HEK293 (cell line): ENCODE data around the gene STK24.

ENCODE experiments used
- CTCF ChIP-seq: fragments of 450-650 bp; formaldehyde crosslinking; IDR thresholded peaks from 2 replicates; pipeline ENCODE4 v1.5.1; 2016; ENCODE audit warnings: missing biosample characterization, missing genetic modification characterization
- GFI1B ChIP-seq: fragments of 450-650 bp; formaldehyde crosslinking; IDR thresholded peaks from 2 replicates; pipeline ENCODE4 v1.5.1; 2016; ENCODE audit warnings: missing biosample characterization, missing genetic modification characterization
- GLIS1 ChIP-seq: fragments of 450-650 bp; formaldehyde crosslinking; IDR thresholded peaks from 2 replicates; pipeline ENCODE4 v1.5.1; 2016; ENCODE audit warnings: missing biosample characterization, missing genetic modification characterization
- HOXC10 ChIP-seq: sonication (generic); formaldehyde crosslinking; IDR thresholded peaks from 2 replicates; pipeline ENCODE4 v1.8.1; 2023; ENCODE audit warnings: mild to moderate bottlenecking, missing genetic modification reagents
- KLF9 ChIP-seq: fragments of 450-650 bp; formaldehyde crosslinking; IDR thresholded peaks from 2 replicates; pipeline ENCODE4 v1.5.1; 2016; ENCODE audit warnings: missing biosample characterization, missing genetic modification characterization, low read depth
- MEIS1 ChIP-seq: sonication (generic); formaldehyde crosslinking; IDR thresholded peaks from 2 replicates; pipeline ENCODE4 v1.8.1; 2022; ENCODE audit warnings: missing genetic modification reagents, mild to moderate bottlenecking, borderline replicate concordance
- PRDM2 ChIP-seq: fragments of 450-650 bp; formaldehyde crosslinking; IDR thresholded peaks from 2 replicates; pipeline ENCODE4 v1.5.1; 2016; ENCODE audit warnings: missing biosample characterization, missing genetic modification characterization, borderline replicate concordance
- ZBTB1 ChIP-seq: fragments of 450-650 bp; formaldehyde crosslinking; IDR thresholded peaks from 2 replicates; pipeline ENCODE4 v1.5.1; 2016; ENCODE audit warnings: missing biosample characterization, missing genetic modification characterization
- ZBTB26 ChIP-seq: fragments of 450-650 bp; formaldehyde crosslinking; optimal IDR thresholded peaks from 2 replicates; pipeline ENCODE3; 2016; ENCODE audit warnings: missing biosample characterization, mild to moderate bottlenecking, missing genetic modification characterization
- ZBTB48 ChIP-seq: fragments of 450-650 bp; formaldehyde crosslinking; IDR thresholded peaks from 2 replicates; pipeline ENCODE4 v1.5.1; 2016; ENCODE audit warnings: missing biosample characterization, missing genetic modification characterization
- ZBTB7A ChIP-seq: fragments of 450-650 bp; formaldehyde crosslinking; IDR thresholded peaks from 2 replicates; pipeline ENCODE4 v1.5.1; 2016; ENCODE audit warnings: low read depth, missing biosample characterization, missing genetic modification characterization
- ZFP37 ChIP-seq: fragments of 450-650 bp; formaldehyde crosslinking; IDR thresholded peaks from 2 replicates; pipeline ENCODE4 v1.5.1; 2016; ENCODE audit warnings: missing biosample characterization, missing genetic modification characterization
- ZNF2 ChIP-seq: fragments of 450-650 bp; formaldehyde crosslinking; IDR thresholded peaks from 2 replicates; pipeline ENCODE4 v1.5.1; 2016; ENCODE audit warnings: missing biosample characterization, missing genetic modification characterization
- ZNF202 ChIP-seq: fragments of 450-650 bp; formaldehyde crosslinking; IDR thresholded peaks from 2 replicates; pipeline ENCODE4 v1.5.1; 2016; ENCODE audit warnings: missing biosample characterization, missing genetic modification characterization, borderline replicate concordance
- ZNF221 ChIP-seq: fragments of 450-650 bp; formaldehyde crosslinking; IDR thresholded peaks from 2 replicates; pipeline ENCODE4 v1.5.1; 2017; ENCODE audit warnings: missing biosample characterization, missing genetic modification characterization, borderline replicate concordance
- ZNF266 ChIP-seq: fragments of 450-650 bp; formaldehyde crosslinking; IDR thresholded peaks from 2 replicates; pipeline ENCODE4 v1.5.1; 2016; ENCODE audit warnings: missing biosample characterization, missing genetic modification characterization, low read depth
- ZNF311 ChIP-seq: fragments of 450-650 bp; formaldehyde crosslinking; IDR thresholded peaks from 2 replicates; pipeline ENCODE4 v1.5.1; 2017; ENCODE audit warnings: missing biosample characterization, missing genetic modification characterization, borderline replicate concordance
- ZNF366 ChIP-seq: fragments of 450-650 bp; formaldehyde crosslinking; conservative IDR thresholded peaks from 2 replicates; pipeline ENCODE4 v1.5.1; 2016; ENCODE audit warnings: missing biosample characterization, missing genetic modification characterization
- ZNF426 ChIP-seq: fragments of 450-650 bp; formaldehyde crosslinking; IDR thresholded peaks from 2 replicates; pipeline ENCODE4 v1.5.1; 2017; ENCODE audit warnings: missing biosample characterization, missing genetic modification characterization, mild to moderate bottlenecking, inconsistent platforms, moderate library complexity
- ZNF473 ChIP-seq: fragments of 450-650 bp; formaldehyde crosslinking; IDR thresholded peaks from 2 replicates; pipeline ENCODE4 v1.5.1; 2017; ENCODE audit warnings: missing biosample characterization, missing genetic modification characterization
- ZNF529 ChIP-seq: fragments of 450-650 bp; formaldehyde crosslinking; IDR thresholded peaks from 2 replicates; pipeline ENCODE4 v1.5.1; 2017; ENCODE audit warnings: missing genetic modification characterization, missing biosample characterization; ENCODE audit not compliant: insufficient replicate concordance
- ZNF555 ChIP-seq: fragments of 450-650 bp; formaldehyde crosslinking; conservative IDR thresholded peaks from 2 replicates; pipeline ENCODE4 v1.5.1; 2017; ENCODE audit warnings: missing biosample characterization, mild to moderate bottlenecking, missing genetic modification characterization, inconsistent platforms
- ZNF580 ChIP-seq: fragments of 450-650 bp; formaldehyde crosslinking; IDR thresholded peaks from 2 replicates; pipeline ENCODE4 v1.5.1; 2016; ENCODE audit warnings: missing biosample characterization, missing genetic modification characterization
- ZNF768 ChIP-seq: fragments of 450-650 bp; formaldehyde crosslinking; IDR thresholded peaks from 2 replicates; pipeline ENCODE4 v1.5.1; 2018; ENCODE audit warnings: missing biosample characterization, mild to moderate bottlenecking, missing genetic modification characterization
- ZSCAN23 ChIP-seq: fragments of 450-650 bp; formaldehyde crosslinking; IDR thresholded peaks from 2 replicates; pipeline ENCODE4 v1.5.1; 2016; ENCODE audit warnings: missing biosample characterization, missing genetic modification characterization
- ZSCAN30 ChIP-seq: fragments of 450-650 bp; IDR thresholded peaks from 2 replicates; pipeline ENCODE4 v1.5.1; 2018; ENCODE audit warnings: missing biosample characterization, mild to moderate bottlenecking, missing genetic modification characterization, moderate library complexity
- TF ChIP-seq, protein P1 (sequence below): fragments of 450-650 bp; formaldehyde crosslinking; IDR thresholded peaks from 2 replicates; pipeline ENCODE4 v1.5.1; 2016; ENCODE audit warnings: missing biosample characterization, missing genetic modification characterization
- TF ChIP-seq, protein P2 (sequence below): fragments of 450-650 bp; formaldehyde crosslinking; IDR thresholded peaks from 2 replicates; pipeline ENCODE4 v1.5.1; 2016; ENCODE audit warnings: missing biosample characterization, missing genetic modification characterization

Gene STK24

DNA sequence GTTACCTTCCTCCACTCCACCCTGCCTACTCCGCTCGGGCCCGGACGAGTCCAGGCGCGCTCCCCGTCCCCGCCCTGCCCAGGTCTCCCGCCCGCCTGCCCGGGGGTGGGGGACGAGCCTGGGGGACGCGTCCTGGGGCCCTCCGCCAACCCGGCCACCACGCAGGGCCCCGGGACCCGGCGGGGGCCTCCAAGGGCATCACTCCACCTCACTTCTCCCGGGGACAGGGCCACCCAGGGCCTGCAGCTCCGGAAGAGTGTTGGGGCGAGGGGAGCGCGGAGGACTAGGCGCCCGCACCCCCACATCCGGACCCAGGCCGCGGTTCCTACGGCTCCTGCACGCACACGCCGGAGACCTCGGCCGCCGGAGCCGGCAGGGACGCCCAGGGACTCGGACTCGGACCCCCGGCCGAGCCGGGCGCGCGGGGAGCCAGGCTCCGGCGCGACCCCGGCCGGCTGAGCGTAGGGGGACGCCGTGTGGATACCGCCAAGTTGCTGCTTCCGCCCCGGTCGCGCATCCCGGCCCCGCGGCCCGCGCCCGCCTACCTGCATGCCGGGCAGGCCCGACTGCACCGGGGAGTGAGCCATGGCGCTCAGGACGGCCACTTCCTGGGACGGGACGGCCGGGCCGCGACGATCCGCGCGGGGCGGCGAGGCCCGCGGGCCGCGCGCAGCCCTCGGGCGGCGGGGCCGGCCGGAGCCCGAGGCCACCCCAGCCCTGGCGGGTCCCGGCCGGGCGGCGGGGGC lies 534 bp downstream of the STK24 start (continued):
- TF ChIP-seq ZNF529 (tag by site-specific recombination) (no peak), ZBTB26 (tag by site-specific recombination) (peak; percentile 96), ZNF580 (tag by site-specific recombination) (no peak), ZFP37 (tag by site-specific recombination) (no peak), ZBTB1 (tag by site-specific recombination) (no peak), ZSCAN23 (tag by site-specific recombination) (no peak), PRDM2 (tag by site-specific recombination) (no peak), HOXC10 (CRISPR knock-in tag) (no peak), ZBTB7A (tag by site-specific recombination) (peak; percentile 20; the same call in 1 of the 2 replicates), ZNF426 (no peak), ZBTB48 (tag by site-specific recombination) (no peak), ZNF221 (tag by site-specific recombination) (no peak), ZNF266 (tag by site-specific recombination) (no peak), KLF9 (tag by site-specific recombination) (peak; percentile 32), ZSCAN30 (tag by site-specific recombination) (no peak), ZNF311 (tag by site-specific recombination) (no peak), ZNF768 (tag by site-specific recombination) (no peak), CTCF (tag by site-specific recombination) (no peak), GLIS1 (peak; percentile 75), MEIS1 (CRISPR knock-in tag) (no peak), ZNF2 (tag by site-specific recombination) (no peak), ZNF366 (no peak), ZNF473 (no peak), ZNF555 (tag by site-specific recombination) (no peak), GFI1B (tag by site-specific recombination) (no peak), ZNF202 (no peak)
- TF ChIP-seq, protein P1, sequence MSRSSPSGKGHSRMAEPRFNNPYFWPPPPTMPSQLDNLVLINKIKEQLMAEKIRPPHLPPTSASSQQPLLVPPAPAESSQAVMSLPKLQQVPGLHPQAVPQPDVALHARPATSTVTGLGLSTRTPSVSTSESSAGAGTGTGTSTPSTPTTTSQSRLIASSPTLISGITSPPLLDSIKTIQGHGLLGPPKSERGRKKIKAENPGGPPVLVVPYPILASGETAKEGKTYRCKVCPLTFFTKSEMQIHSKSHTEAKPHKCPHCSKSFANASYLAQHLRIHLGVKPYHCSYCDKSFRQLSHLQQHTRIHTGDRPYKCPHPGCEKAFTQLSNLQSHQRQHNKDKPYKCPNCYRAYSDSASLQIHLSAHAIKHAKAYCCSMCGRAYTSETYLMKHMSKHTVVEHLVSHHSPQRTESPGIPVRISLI, result no peak
- TF ChIP-seq, protein P2, sequence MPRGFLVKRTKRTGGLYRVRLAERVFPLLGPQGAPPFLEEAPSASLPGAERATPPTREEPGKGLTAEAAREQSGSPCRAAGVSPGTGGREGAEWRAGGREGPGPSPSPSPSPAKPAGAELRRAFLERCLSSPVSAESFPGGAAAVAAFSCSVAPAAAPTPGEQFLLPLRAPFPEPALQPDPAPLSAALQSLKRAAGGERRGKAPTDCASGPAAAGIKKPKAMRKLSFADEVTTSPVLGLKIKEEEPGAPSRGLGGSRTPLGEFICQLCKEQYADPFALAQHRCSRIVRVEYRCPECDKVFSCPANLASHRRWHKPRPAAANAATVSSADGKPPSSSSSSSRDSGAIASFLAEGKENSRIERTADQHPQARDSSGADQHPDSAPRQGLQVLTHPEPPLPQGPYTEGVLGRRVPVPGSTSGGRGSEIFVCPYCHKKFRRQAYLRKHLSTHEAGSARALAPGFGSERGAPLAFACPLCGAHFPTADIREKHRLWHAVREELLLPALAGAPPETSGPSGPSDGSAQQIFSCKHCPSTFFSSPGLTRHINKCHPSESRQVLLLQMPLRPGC (tag by site-specific recombination), result no peak
